SU-DHL-6 (cell line): ENCODE data around the gene PHAF1.

Source experiments
- EZH2phosphoT487 ChIP-seq: fragments of 200-600 bp; sonication (generic), shearing (Covaris generic); conservative IDR thresholded peaks from 2 replicates; pipeline ENCODE4 v1.6.1; 2018; ENCODE audit warnings: mild to moderate bottlenecking, antibody characterized with exemption, low read length, moderate library complexity, mixed read lengths
- TF ChIP-seq, protein P1 (sequence below): fragments of 200-600 bp; sonication (generic); IDR thresholded peaks from one replicate; pipeline ENCODE4 v1.5.1; 2017; ENCODE audit warnings: antibody characterized with exemption, mild to moderate bottlenecking, low read length, moderate library complexity; ENCODE audit not compliant: insufficient read depth, poor library complexity, severe bottlenecking

DNA sequence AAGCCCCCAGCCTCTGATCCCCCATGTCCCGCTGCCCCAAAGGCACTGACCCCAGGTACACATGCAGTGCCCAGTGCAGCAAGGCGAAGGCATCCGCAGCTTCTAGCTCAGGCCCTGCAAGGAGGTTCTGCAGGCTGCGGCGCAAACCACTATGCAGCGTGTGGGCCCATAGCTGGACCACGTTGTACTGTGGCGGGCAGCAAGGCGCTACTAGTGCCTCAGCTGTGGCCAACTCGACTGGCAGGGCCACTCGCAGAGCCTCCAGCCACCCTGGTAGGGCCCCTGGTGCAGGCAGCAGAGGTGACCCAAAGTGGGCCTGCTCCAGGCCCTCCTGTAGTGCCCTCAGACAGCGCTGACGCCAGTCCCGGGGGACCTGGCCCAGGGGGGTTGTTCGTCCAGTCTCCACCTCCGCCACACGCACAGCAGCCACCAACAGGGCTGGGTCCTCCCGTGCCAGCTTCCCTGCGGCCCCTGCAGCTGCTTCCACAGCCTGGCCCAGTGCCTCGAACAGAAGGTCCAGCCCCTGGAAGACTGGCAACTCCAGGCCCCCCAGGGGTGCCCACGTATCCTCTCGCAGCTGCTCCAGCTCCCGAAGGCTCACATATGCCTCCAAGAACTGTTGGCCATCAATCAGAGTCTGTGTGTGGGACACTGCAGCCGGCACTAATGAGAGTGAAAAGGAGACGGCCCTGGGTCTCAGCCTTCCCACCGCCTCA lies 77.6 kb downstream of the PHAF1 start:
- TF ChIP-seq, protein P1, sequence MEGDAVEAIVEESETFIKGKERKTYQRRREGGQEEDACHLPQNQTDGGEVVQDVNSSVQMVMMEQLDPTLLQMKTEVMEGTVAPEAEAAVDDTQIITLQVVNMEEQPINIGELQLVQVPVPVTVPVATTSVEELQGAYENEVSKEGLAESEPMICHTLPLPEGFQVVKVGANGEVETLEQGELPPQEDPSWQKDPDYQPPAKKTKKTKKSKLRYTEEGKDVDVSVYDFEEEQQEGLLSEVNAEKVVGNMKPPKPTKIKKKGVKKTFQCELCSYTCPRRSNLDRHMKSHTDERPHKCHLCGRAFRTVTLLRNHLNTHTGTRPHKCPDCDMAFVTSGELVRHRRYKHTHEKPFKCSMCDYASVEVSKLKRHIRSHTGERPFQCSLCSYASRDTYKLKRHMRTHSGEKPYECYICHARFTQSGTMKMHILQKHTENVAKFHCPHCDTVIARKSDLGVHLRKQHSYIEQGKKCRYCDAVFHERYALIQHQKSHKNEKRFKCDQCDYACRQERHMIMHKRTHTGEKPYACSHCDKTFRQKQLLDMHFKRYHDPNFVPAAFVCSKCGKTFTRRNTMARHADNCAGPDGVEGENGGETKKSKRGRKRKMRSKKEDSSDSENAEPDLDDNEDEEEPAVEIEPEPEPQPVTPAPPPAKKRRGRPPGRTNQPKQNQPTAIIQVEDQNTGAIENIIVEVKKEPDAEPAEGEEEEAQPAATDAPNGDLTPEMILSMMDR = no peak
- no peak for TF ChIP-seq EZH2phosphoT487
